ENCODE data around the gene ZSCAN1.
A peak's percentile ranks its signal among the peaks of the same experiment; 100 is the strongest.

ZSCAN1 gene

DNA sequence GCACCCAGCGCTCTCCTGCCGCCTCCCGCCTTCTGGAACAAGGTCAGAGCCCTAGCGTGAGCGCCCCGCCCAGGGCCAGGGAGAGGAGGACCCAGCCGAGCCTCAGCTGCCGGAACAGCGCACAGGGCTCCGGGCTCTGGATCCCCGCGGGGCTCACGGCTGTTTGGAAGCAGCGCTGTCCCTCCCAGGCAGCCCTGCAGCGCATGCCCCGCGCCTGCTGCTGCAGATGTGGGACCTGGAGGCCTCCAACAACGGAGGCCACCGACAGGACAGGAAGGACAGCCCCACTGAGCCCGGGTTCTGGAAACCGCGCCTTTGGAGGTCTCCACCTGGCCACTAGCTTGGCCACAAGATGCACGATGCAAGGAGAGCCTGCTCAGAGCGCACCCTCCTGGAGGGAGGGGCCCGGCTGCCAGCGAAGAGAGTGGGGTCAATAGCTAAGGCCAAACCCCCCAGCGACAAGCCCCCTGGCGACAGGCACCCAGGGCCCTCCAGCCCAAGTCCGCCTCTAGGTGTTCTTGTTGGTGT, 51.6 kb downstream of the ZSCAN1 start:
- no peak for DNase-seq

GRCh38 chr19:58086825-58087710, 53.2 kb downstream of the ZSCAN1 start:
- DNase-seq = no peak

- DNase-seq = no peak
Observed at GRCh38 chr19:58088521-58089052, 54.8 kb downstream of the ZSCAN1 start.

DNA sequence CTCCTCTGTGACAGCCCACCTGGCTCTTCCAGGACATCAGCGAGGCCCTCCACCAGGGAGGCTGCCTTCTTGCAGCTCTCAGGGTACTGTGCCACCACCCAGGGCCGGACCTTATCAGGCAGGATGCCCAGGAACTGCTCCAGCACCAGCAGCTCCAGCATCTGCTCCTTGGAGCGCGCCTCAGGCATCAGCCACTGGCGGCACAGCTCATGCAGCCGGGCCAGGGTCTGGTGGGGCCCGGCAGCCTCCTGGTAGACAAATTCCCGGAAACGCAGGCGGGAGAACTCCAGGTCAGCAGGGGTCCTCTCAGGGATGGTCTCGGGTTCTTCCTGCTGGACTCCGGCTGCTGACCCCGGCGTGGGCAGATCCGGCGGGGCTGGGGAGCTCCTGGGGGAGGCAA, 56.0 kb downstream of the ZSCAN1 start:
- DNase-seq = no peak

GRCh38 chr19:58091251-58091995, 57.6 kb downstream of the ZSCAN1 start:
- DNase-seq = no peak

DNA sequence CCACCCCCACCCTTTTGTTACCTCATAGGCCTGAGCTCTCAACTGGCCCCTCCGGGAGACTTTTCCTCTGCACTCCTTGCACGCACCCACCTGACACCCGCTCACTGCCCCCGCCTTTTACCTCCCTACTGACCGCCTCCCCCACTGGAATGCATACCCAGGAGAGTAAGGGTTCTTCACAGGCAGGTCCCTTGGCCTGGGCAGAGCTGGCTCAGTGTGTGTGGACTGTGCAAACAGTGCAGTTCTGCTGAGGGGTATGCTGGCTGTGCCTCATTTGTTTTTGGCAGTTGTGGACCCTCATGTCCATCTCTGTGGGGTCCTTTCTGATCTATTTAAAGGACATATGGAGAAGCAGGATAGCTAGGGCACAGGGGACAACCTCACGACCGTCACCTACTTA, 59.2 kb downstream of the ZSCAN1 start:
- no peak for DNase-seq

- DNase-seq = no peak
Observed at GRCh38 chr19:58095328-58095727, 61.5 kb downstream of the ZSCAN1 start.

GRCh38 chr19:58096884-58097283, 63.1 kb downstream of the ZSCAN1 start:
- no peak for DNase-seq

DNA sequence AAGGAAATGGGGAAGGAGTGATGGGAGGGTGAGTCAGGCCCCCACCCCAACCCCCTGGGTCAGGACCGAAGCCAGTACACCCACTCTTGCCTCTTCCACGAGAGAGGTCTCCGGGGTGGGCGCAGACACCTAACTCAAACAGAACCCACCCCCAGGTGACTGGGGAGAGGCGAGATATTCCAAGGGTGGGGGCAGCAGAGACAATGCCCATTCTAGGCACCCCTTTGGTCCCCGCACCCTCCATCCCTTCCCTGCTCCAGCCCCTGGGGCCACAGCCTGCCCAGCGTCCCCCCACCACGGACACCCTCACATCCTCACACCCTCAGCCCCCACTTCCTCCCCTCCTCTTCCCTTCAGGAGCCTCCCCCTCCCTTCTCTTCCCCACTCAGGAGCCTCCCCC, 63.5 kb downstream of the ZSCAN1 start:
- no peak for DNase-seq

DNA sequence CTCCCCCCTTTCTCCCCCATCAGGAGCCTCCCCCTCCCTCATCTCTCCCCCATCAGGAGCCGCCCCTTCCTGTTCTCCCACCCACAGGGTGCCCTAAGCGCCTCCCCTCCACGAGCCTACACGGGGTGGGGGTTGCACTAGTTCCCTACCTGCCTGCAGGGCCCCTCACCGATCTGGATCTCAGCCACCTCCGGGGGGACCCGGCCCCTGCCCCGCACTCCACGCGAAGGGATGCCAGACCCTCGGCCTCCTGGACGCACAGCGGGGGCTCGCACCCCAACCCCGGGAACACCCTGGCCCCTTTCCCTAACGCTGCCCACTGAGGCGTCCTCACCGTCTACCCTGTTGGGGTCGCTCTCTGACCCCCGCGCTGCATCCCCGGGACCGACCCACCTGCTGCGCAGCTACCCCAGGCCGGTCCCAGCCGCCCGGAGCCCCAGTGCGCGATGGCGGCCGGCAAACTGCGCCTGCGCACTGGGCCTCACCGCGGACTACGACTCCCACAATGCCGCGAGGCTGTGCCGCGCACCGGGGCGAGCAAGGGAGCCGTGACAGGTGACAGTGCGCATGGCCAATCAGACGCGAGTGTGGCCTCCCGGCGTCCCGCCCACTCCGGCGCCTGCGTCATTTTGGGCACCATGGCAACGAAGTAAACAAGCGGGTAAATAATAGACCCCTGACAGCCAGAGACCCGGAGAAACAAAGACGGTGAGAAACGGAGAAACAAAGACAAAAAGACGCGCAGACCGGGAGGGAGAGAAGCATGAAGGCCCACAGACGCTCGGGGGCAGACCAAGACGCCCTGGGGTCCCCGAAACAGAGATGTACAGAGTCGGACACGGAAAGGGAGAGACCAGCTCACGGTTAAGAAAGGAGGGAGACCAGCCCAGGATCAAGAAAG, 64.2 kb downstream of the ZSCAN1 start, which contains the start of gene ZSCAN18:
TSS of gene ZSCAN18 (minus strand) at position 451 of the 901 bp plus-strand sequence. CDS start 7,964 bp downstream, outside the sequence.
- DNase-seq = peak; percentile 90

DNA sequence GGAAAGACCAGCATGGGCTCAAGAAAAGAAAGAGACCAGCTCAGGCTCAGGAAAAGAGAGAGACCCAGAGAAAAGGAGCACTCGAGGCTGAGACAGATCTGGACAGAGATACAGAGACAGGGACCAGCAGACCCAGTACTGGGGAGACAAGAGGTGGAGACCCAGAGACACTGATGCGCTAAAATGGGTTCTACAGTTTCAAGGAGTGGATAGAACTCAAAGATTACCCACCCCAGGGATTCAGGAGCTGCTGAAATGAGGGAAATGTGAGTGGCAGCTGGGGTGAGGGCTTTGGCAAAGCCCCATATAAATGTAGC, 64.8 kb downstream of the ZSCAN1 start:
- DNase-seq = no peak
